Fibroblast of skin of left biceps (primary cell): Measurements from ENCODE around the gene UBAP1L.

ENCODE experiments used
- DNase-seq, 2 experiments: peaks; one replicate each; pipeline ENCODE4 v3.0.0-alpha.2; 2013; ENCODE audit warnings: low read depth in 2 of 2

UBAP1L gene

GRCh38 chr15:65066635-65067316 lies 48.2 kb downstream of the UBAP1L start:
- DNase-seq: no peak

DNA sequence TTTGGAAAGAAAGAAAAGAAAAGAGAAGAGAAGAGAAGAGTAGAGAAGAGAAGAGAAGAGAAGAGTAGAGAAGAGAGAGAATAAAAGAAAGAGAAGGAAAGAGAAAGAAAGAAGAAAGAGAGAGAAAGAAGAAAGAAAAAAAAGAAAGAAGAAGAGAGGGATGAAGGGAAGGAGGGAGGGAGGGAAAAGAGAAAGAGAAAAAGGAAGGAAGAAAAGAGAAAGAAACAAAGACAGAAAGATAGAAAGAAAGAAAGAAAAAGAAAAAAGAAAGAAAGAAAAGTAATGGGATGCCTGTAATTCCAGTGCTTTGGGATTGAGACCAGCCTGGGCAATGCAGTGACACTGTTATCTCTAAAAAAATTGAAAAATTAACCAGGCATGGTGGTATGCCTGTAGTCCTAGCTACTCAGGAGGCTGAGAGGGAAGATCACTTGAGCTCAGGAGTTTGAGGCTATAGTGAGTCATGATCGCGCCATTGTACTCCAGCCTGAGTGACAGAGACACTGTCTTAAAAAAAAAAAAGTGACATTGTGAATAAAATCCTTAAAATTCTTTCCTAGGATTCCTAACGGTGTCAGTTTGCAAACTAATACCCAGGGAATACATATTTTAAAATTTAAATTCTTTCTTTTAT lies 48.9 kb downstream of the UBAP1L start:
- DNase-seq: no peak

- DNase-seq: no peak
Measured at GRCh38 chr15:65062726-65063125, 52.3 kb downstream of the UBAP1L start.

DNA sequence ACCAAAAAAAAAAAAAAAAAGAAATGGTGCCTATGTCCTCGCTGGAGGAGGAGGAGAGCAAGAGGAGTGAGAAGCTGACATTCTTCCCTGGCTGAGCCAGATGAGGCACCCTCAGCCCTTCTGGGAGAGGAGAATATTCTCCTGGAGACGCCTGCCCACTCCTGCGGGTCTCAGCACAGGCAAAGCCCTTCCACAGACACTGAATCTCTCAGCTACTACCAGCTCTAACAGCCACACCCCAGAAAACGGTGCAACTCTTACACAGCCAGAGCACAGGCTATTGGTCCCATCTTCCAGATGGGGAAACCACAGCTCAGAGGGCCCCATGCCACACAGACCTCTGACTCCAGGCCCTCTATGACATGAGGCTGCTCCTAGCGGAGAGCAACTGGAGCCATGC lies 52.9 kb downstream of the UBAP1L start:
- no peak for DNase-seq

- no peak for DNase-seq
Measured at GRCh38 chr15:65060641-65061397, 54.2 kb downstream of the UBAP1L start.

DNA sequence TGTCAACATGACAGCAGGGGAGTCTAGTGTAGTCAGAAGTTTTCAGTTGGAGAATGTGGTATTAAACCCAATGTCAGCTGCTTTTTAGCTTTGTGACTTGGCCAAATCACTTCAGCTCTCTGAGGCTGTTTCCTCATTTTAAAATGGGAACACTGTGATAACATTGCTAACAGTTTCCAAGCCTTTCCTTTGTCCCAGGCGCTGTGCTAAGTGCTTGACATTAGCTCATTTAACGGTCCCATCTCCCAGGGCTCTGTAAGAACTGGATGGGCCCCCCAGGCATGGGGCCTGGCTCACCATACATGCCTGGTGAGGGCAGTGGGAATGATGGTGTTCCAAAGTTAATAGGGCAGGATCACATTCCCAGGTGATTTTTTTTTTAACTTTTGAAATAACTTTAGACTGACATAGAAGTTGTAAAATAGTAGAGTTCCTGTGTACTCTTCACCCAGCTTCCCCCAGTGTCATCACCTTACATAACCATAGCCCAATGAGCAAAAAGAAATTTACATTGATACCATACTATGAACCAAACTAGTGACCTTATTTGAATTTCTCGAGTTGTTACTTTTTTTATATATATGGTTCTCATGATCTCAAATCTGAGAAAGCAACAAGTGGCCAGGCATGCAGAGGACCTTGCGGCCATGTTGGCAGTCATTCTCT lies 54.9 kb downstream of the UBAP1L start:
- DNase-seq: no peak

GRCh38 chr15:65059369-65059750 lies 55.6 kb downstream of the UBAP1L start:
- DNase-seq: no peak

GRCh38 chr15:65058394-65059368 lies 56.3 kb downstream of the UBAP1L start:
- no peak for DNase-seq

- no peak for DNase-seq
Measured at GRCh38 chr15:65057549-65057940, 57.5 kb downstream of the UBAP1L start.

GRCh38 chr15:65056868-65057548 lies 58.0 kb downstream of the UBAP1L start:
- DNase-seq: no peak

GRCh38 chr15:65056106-65056505 lies 58.9 kb downstream of the UBAP1L start:
- no peak for DNase-seq

DNA sequence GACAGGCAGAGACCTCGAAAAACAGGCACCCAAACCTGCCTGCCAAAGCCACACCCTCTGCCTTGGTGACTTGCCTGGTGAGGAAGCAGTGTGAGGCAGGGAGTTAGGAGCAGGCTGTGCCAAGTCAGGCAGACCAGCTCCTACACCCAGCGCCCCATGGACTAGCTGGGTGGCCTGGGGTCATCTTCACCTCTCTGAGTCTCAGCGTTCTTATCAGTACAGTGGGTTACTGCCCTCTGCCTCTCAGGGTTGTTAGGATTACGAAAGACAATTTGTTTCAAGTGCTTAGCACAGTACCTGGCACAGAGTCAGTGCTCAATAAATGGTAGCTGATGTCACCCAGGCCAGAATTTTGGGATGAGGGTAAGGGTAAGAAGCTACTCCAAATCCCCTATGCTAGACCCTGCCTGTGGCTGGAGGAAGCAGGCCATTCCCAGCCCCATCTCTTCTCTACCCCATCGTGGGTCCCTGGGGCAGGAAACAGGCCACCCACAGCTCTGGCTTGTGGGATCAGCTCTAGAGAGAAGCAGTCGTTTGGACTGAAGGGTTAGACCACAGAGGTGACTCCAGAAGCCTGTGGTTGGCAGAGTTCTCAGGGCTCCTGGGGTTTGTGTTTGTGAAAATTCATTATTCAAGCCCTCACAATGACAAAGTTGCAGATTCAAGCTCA lies 59.7 kb downstream of the UBAP1L start:
- DNase-seq: no peak

DNA sequence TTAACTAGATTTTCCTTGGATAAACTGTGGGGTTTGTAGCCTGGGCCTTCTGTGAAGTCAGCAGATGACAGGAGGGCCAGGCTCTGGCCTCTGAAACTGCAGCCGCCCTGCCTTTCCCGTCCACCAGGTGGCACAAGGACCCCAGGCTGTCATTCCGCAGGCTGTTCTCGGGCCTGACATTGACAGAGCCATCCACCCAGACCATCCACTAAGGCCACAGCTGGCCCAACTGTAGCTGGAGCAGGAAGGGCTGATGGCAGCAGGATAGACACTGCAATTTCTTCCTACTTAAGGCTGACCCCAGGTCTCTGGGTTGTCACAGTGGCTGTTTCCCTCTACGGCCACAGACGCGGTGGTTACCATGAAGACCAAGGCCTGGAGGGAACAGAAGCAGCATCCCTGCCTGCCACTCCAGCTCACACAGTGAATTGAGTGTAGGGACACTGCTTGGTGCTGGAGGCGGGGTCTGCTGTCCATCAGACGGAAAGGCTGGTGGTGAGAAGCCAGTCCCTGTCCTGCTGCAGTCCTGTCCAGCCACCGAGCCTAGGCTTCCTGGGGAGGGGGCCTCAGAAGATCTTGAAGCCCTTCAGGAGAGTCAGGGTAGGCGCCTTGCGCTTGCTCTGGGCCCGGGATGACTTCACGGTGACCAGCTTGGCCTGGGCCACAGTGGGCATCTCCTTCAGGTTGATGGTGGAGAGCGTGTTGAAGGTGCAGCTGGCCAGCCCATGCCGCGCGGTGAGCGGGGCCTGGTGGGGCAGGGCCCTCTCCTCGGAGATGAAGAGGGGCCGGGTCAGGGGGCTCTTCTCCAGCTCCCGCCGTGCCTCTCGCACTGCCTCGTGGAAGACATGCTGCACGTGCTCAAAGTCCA lies 60.4 kb downstream of the UBAP1L start:
- DNase-seq: no peak

- DNase-seq: no peak
Measured at GRCh38 chr15:65052956-65053355, 62.0 kb downstream of the UBAP1L start.

DNA sequence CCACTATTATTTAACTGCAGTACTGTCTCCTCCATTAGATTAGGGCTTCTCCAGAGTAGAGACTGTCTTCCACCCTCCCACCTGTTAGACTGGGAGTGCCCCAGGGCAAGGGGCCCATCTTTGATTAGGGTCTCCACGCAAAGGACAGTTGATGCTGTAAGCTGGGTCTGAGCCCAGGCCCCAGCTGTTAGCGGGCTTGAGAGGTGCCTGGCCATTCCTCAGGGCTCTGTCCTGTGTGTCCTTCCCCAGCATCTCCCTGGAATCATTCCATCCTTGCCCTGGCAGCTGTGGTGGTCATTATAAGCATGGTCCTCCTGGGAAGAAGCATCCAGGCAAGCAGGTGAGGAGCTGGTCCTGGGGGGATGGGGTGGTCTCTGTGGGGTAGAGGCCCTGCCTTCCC lies 63.7 kb downstream of the UBAP1L start:
- DNase-seq: no peak

GRCh38 chr15:65050270-65050669 lies 64.7 kb downstream of the UBAP1L start:
- DNase-seq: no peak

GRCh38 chr15:65049418-65049840 lies 65.6 kb downstream of the UBAP1L start:
- peak; percentile 77 to 78 for DNase-seq

GRCh38 chr15:65048241-65048640 lies 66.8 kb downstream of the UBAP1L start:
- no peak for DNase-seq
